ENCODE results near the gene PRKX. TPM values are rescaled to one million over a fixed set of nuclear protein-coding genes. Genes with fewer than 3 reads are reported as not detected.

PRKX gene
- total and polyA plus RNA-seq, 2 of the 8 experiments (the other 6 are each of a cell fraction or from before 2014, with no cell fraction given): 19.4 to 55.3 TPM

GRCh38 chrX:3636803-3637202 is 76.6 kb downstream of the PRKX start:
- Histone ChIP-seq H3K79me2 (ENCODE audit: control insufficient read depth in 1 of 2, insufficient read depth in 2 of 2, low read length in 2 of 2) (no peaks in the 10 kb centered on the region), H3K9ac (replicated peaks in 1 of 4; ENCODE audit: extremely low read depth in 1 of 4, low read depth in 3 of 4, low read length in 3 of 4) (no peak overlapping the region), H4K91ac (replicated peaks; ENCODE audit: insufficient read length, low read length) (no peak overlapping the region), H2AFZ (ENCODE audit: low read length) (no peak overlapping the region), H3K14ac (ENCODE audit: insufficient read length) (no peak overlapping the region), H3K23me2 (ENCODE audit: low read depth, low read length) (no peaks in the 10 kb centered on the region; the same call in 1 of the 2 replicates), H3K9me3 (ENCODE audit: insufficient read depth in 2 of 2, low read depth in 1 of 2, low read length in 1 of 2) (no peaks in the 10 kb centered on the region), H3K27ac (ENCODE audit: low read depth, low read length) (no peak overlapping the region), H3K27me3 (replicated peaks in 1 of 4; ENCODE audit: control insufficient read depth in 3 of 4, extremely low read depth in 1 of 4, insufficient read depth in 3 of 4, low read length in 3 of 4) (no peaks in the 10 kb centered on the region), H3K18ac (ENCODE audit: extremely low read depth, low read length) (no peak overlapping the region), H4K5ac (ENCODE audit: insufficient read length, low read depth, low read length) (no peak overlapping the region), H3K4me1 (replicated peaks in 1 of 4; ENCODE audit: control insufficient read depth in 3 of 4, insufficient read depth in 4 of 4, low read length in 3 of 4) (no peaks in the 10 kb centered on the region), H3K4me3 (ENCODE audit: extremely low read depth in 1 of 4, insufficient read depth in 2 of 4, low read depth in 3 of 4, low read length in 4 of 4) (no peak overlapping the region), H4K8ac (ENCODE audit: extremely low read depth, insufficient read depth, low read length) (no peak overlapping the region), H2BK12ac (ENCODE audit: low read depth, low read length) (no peak overlapping the region), H3K4ac (replicated peaks; ENCODE audit: insufficient read length, low read depth, low read length) (no peak overlapping the region), H3K36me3 (ENCODE audit: control insufficient read depth in 2 of 4, insufficient read depth in 4 of 4, low read length in 3 of 4) (peaks cover 0 to 3% (median under 1%) of the 10 kb centered on the region in 4 experiments; a peak in 3 of 8 replicates), H2BK20ac (ENCODE audit: low read length) (no peak overlapping the region), H2BK120ac (replicated peaks; ENCODE audit: low read depth, low read length) (no peak overlapping the region), H3K23ac (ENCODE audit: insufficient read length) (no peak overlapping the region), H4K20me1 (replicated peaks in 1 of 2; ENCODE audit: control insufficient read depth in 1 of 2, insufficient read depth in 2 of 2, low read length in 2 of 2) (no peaks in the 10 kb centered on the region), H2BK15ac (ENCODE audit: low read length) (no peak overlapping the region), H3K4me2 (ENCODE audit: insufficient read depth in 1 of 2, low read depth in 2 of 2, low read length in 2 of 2) (no peak overlapping the region), H2AK5ac (ENCODE audit: low read depth, low read length) (no peak overlapping the region), H2BK5ac (ENCODE audit: low read depth, low read length) (no peak overlapping the region), H3K56ac (replicated peaks; ENCODE audit: insufficient read length, low read depth, low read length) (no peak overlapping the region), H3K79me1 (ENCODE audit: low read depth, low read length) (no peaks in the 10 kb centered on the region)
- ChIA-PET POLR2A (ENCODE audit: partially characterized antibody) (no interaction called here), CTCF (ENCODE audit: partially characterized antibody) (interaction anchor here (1.4 to 1.6 kb wide), 2 partner anchors 16 to 518 kb away, joined by 3 to 4 read pairs; no protein-coding TSS in a partner anchor)
- TF ChIP-seq TEAD4 (IDR thresholded peaks at IDR 0.05; ENCODE audit: low read depth, low read length): no peak
- TF ChIP-seq, protein P1, sequence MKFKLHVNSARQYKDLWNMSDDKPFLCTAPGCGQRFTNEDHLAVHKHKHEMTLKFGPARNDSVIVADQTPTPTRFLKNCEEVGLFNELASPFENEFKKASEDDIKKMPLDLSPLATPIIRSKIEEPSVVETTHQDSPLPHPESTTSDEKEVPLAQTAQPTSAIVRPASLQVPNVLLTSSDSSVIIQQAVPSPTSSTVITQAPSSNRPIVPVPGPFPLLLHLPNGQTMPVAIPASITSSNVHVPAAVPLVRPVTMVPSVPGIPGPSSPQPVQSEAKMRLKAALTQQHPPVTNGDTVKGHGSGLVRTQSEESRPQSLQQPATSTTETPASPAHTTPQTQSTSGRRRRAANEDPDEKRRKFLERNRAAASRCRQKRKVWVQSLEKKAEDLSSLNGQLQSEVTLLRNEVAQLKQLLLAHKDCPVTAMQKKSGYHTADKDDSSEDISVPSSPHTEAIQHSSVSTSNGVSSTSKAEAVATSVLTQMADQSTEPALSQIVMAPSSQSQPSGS (IDR thresholded peaks at IDR 0.05; ENCODE audit: low read length): no peak
- TF ChIP-seq RXRA (IDR thresholded peaks at IDR 0.05; ENCODE audit: insufficient read depth, low read depth, low read length): no peak
- no peak for TF ChIP-seq TAF7 (optimal IDR thresholded peaks at IDR 0.05; ENCODE audit: borderline replicate concordance, low read depth, low read length)
- no peak for TF ChIP-seq HDAC2 (IDR thresholded peaks at IDR 0.05; ENCODE audit: borderline replicate concordance in 1 of 2, low read depth in 2 of 2, low read length in 2 of 2)
- no peak for TF ChIP-seq RAD21 (IDR thresholded peaks at IDR 0.05 in 1 of 2, conservative IDR thresholded peaks at IDR 0.05 in 1 of 2; ENCODE audit: low read depth in 2 of 2, low read length in 2 of 2)
- DNase-seq (ENCODE audit: low read depth in 1 of 2, low spot score in 2 of 2) (no peak), FAIRE-seq (no peak)
- 88% methylated on average over 4 of the region's 4 CpGs; no CpG with 5 or more reads in 1 of the 2 experiments for WGBS, 2 experiments (ENCODE audit: extremely low coverage in 1 of 2, insufficient coverage in 1 of 2, insufficient read length in 1 of 2, insufficient replicate concordance in 2 of 2, low coverage in 1 of 2, low lambda C conversion rate in 2 of 2, missing lambda C conversion rate in 1 of 2)
